Vagina (tissue), 2 donors: Measurements from ENCODE around the gene LKAAEAR1.

ENCODE experiments used
- POLR2A ChIP-seq, 2 donors: fragments of 450-650 bp; IDR thresholded peaks; one replicate each; pipeline ENCODE4 v1.6.1; 2017; ENCODE audit warnings: antibody characterized with exemption in 2 of 2, mild to moderate bottlenecking in 2 of 2, moderate library complexity in 2 of 2
- POLR2AphosphoS5 ChIP-seq, 2 donors: sonication (generic); formaldehyde crosslinking; IDR thresholded peaks; one replicate each; pipeline ENCODE4 v1.9.0; 2017; ENCODE audit warnings: antibody characterized with exemption in 2 of 2, mild to moderate bottlenecking in 2 of 2, low read depth in 1 of 2; ENCODE audit not compliant: insufficient read depth in 1 of 2
- TF ChIP-seq, protein P1 (sequence below), 3 experiments: fragments of 450-650 bp in 2 of 3; fragments of 200-600 bp in 1 of 3; sonication (generic) in 1 of 3; IDR thresholded peaks; one replicate each; pipeline ENCODE4 v1.5.1; 2017 to 2019; ENCODE audit warnings: antibody characterized with exemption in 3 of 3, mild to moderate bottlenecking in 2 of 3, moderate library complexity in 2 of 3

DNA sequence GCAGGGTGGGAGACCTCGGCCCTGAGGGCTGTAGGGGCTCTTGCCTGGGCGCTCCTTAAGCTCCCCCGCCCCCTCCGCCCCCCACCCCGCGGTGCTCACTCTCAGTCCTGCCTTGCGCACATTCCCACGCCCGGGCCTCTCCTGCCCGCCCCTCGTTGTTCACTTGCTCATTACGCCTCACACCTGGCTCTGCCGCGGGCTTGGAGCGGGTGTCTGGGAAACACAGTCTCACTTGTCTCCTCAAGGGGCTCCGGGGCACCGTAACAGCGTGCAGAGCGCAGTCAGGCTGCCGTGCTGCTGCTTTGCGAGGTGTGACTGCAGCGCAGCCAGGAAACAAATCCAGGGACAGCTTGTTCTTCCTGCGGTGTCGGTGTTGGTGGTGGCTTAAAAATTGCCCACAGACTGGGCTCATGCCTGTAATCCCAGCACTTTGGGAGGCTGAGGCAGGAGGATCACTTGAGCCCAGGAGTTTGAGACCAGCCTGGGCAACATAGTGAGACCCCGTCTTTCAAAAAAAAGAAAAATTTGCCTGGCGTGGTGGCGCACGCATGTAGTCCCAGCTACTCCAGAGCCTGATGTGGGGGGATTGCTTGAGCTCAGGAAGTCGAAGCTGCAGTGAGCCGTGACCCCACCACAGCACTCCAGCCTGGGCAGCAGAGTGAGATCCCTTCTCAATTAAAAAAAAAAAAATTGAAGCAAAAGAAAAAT, 18.6 kb upstream of the LKAAEAR1 start:
- TF ChIP-seq, protein P1, sequence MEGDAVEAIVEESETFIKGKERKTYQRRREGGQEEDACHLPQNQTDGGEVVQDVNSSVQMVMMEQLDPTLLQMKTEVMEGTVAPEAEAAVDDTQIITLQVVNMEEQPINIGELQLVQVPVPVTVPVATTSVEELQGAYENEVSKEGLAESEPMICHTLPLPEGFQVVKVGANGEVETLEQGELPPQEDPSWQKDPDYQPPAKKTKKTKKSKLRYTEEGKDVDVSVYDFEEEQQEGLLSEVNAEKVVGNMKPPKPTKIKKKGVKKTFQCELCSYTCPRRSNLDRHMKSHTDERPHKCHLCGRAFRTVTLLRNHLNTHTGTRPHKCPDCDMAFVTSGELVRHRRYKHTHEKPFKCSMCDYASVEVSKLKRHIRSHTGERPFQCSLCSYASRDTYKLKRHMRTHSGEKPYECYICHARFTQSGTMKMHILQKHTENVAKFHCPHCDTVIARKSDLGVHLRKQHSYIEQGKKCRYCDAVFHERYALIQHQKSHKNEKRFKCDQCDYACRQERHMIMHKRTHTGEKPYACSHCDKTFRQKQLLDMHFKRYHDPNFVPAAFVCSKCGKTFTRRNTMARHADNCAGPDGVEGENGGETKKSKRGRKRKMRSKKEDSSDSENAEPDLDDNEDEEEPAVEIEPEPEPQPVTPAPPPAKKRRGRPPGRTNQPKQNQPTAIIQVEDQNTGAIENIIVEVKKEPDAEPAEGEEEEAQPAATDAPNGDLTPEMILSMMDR (IDR thresholded peaks at IDR 0.05), result no peak
- TF ChIP-seq POLR2A (IDR thresholded peaks at IDR 0.05) (no peak), POLR2AphosphoS5 (IDR thresholded peaks at IDR 0.05; ENCODE audit: insufficient read depth in 1 of 2, low read depth in 1 of 2) (no peak)
